Loucy (cell line): ENCODE data around the gene JAZF1.

Experiments used
- CTCF ChIP-seq: fragments of 200-600 bp; sonication (generic); conservative IDR thresholded peaks from 2 replicates; pipeline ENCODE4 v1.5.1; 2014; ENCODE audit warnings: mild to moderate bottlenecking, antibody characterized with exemption, low read length
- EZH2phosphoT487 ChIP-seq: fragments of 200-600 bp; IDR thresholded peaks from 2 replicates; pipeline ENCODE4 v1.6.1; 2018; ENCODE audit warnings: antibody characterized with exemption, mild to moderate bottlenecking, moderate library complexity, borderline replicate concordance

DNA sequence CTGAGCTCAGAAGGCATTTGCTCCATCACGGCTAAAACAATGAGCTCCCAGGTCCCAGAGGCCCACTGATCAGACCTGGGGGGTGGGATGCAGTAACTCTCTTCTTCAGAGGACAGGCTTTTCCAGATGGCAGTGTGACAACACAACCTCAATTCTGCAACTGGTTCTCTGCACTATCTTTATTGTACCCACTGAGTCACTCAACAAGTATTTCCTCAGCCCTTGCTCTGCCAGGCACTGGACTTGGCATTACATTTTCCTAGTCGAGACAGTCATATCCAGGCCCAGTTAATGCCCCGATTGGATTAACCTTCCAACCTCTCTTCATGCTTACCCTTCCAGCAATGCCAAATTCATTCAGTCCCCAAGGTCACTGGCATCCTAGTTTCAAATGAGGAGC lies 72.6 kb downstream of the JAZF1 start:
- TF ChIP-seq CTCF (no peak), EZH2phosphoT487 (no peak)
